Retinal pigment epithelial cell (primary cell): ENCODE results near the gene WHRN.

ENCODE experiments used
- DNase-seq: peaks from one replicate; pipeline ENCODE4 v3.0.0-alpha.2; 2010; ENCODE audit warnings: low read depth
- H3K4me3 ChIP-seq: 2 replicates; pipeline ENCODE4 v1.5.1; 2011; ENCODE audit warnings: mild to moderate bottlenecking, low read length, control low read depth, moderate library complexity
- TF ChIP-seq, protein P1 (sequence below): conservative IDR thresholded peaks from 2 replicates; pipeline ENCODE4 v1.5.1; 2011; ENCODE audit warnings: low read depth, low read length, control low read depth, inconsistent platforms

WHRN gene

DNA sequence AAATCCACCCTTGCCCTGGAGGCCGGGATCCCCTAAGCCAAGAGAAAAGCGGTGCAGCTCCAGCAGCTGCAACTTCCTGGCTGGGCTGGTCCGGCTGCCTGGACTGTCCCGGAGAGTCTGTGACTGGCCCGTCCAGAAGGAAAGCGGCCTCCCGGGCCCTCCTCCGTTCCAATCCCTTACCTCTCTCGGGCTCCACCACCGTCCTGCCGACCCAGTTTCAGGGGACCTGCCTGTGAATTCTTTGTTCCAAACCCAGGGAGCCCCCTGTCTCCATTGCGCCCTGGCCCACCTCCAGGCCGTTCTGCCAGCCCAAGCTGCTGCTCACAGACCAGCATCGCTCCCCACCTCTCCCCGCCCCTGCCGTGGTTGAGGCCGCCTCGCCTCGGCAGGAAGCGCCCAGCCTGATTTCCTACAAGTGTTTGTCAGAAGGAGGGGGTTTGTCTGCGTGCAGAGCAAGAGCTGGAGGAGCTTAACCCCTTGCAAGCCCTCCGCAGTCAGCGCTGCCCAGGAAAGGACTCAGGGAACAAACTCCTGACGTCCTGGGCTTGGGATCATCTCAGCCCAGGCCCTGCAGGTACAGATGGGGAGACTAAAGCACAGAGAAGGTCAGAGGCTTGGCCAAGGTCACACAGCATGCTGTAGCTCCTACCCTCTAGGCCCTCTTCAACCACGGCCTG, 117.5 kb downstream of the WHRN start, which contains the start of gene AKNA:
TSS of gene AKNA (minus strand) at position 303 of the 677 bp plus-strand sequence. CDS start 6,649 bp downstream, outside the sequence.
- TF ChIP-seq, protein P1, sequence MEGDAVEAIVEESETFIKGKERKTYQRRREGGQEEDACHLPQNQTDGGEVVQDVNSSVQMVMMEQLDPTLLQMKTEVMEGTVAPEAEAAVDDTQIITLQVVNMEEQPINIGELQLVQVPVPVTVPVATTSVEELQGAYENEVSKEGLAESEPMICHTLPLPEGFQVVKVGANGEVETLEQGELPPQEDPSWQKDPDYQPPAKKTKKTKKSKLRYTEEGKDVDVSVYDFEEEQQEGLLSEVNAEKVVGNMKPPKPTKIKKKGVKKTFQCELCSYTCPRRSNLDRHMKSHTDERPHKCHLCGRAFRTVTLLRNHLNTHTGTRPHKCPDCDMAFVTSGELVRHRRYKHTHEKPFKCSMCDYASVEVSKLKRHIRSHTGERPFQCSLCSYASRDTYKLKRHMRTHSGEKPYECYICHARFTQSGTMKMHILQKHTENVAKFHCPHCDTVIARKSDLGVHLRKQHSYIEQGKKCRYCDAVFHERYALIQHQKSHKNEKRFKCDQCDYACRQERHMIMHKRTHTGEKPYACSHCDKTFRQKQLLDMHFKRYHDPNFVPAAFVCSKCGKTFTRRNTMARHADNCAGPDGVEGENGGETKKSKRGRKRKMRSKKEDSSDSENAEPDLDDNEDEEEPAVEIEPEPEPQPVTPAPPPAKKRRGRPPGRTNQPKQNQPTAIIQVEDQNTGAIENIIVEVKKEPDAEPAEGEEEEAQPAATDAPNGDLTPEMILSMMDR = no peak
- H3K4me3 ChIP-seq = peak within 1 kb of the TSS; percentile 55
- no peak for DNase-seq

- H3K4me3 ChIP-seq = peak overlapping the region; percentile 55
- TF ChIP-seq, protein P1 = no peak
- DNase-seq = no peak
Observed at GRCh38 chr9:114386886-114387679, 118.2 kb downstream of the WHRN start.

- DNase-seq = no peak
- no peak overlapping the region for H3K4me3 ChIP-seq
- TF ChIP-seq, protein P1 = no peak
Observed at GRCh38 chr9:114386361-114386885, 118.8 kb downstream of the WHRN start.

DNA sequence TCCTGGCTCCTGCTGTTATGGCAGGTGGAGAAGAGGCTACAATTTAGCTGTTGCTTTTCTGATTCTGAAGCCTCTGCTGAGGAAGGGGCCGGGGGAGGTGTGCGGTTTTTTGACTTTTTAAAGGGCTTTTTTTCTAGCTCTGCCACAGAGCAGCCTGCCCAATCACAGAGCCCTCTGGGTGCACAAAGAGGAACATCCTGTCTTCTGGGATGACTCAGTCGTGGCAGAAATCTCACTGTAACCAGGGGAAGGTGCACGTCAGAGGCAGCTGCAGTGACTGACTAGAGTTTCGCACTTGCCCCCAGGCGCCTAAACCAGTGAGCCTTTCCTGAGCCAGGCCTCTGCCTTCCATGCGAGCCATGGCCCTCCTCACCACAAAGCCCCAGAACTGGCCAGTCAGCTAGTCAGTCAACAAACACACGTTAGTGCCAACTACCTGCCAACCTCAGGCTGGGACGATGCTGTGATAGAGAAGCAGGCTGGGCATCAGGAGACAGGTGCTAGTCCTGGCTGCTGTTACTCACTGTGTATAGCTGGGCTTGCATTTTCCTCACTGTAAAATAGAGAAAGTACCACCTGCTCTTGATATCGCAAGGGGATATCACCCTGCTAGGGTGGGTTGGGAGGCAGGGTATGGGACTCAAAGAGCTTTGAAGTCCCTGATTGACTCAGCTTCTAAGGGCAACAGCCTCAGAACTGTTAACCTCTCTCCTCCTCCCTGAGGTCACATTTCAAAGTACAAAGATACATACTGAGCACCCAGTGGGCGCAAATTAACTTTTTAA, 119.7 kb downstream of the WHRN start:
- TF ChIP-seq, protein P1 = no peak
- no peak for DNase-seq
- H3K4me3 ChIP-seq = no peak overlapping the region

GRCh38 chr9:114384836-114385396, 120.4 kb downstream of the WHRN start:
- H3K4me3 ChIP-seq = no peak overlapping the region
- TF ChIP-seq, protein P1 = no peak
- DNase-seq = no peak

GRCh38 chr9:114384341-114384740, 120.9 kb downstream of the WHRN start:
- H3K4me3 ChIP-seq = no peak overlapping the region
- TF ChIP-seq, protein P1 = no peak
- no peak for DNase-seq
